ENCODE results near the gene MEF2C.

- TF ChIP-seq POLR2A (IDR thresholded peaks at IDR 0.05): no peak
- TF ChIP-seq CTCF (IDR thresholded peaks at IDR 0.05): peak in 3 of 7 experiments; percentile 27 to 62 (median 52)
- TF ChIP-seq POLR2AphosphoS5 (IDR thresholded peaks at IDR 0.05): no peak
Measured at GRCh38 chr5:88727705-88728313, 155.2 kb downstream of the MEF2C start.

Measured in stomach (tissue), 4 donors.